Neutrophil (primary cell): ENCODE data around the gene PRKRIP1.

Experiments
- H3K27ac ChIP-seq: fragments of 200-600 bp; sonication (generic); 2 replicates; pipeline ENCODE4 v1.5.1; 2016; ENCODE audit warnings: mild to moderate bottlenecking, moderate library complexity
- H3K27me3 ChIP-seq: fragments of 200-600 bp; sonication (generic); 2 replicates; pipeline ENCODE4 v1.6.0; 2016; ENCODE audit warnings: mild to moderate bottlenecking
- H3K36me3 ChIP-seq: fragments of 200-600 bp; sonication (generic); 2 replicates; pipeline ENCODE4 v1.5.1; 2017
- H3K4me1 ChIP-seq, 2 experiments: fragments of 200-600 bp in 1 of 2; sonication (generic) in 1 of 2; 1 replicate in 1 of 2; 2 replicates in 1 of 2; pipeline versions ENCODE4 v1.5.1 to v1.6.1; 2013 to 2016; ENCODE audit warnings: low read depth in 1 of 2, low read length in 1 of 2, mild to moderate bottlenecking in 1 of 2, moderate library complexity in 1 of 2; ENCODE audit not compliant: control insufficient read depth in 1 of 2, insufficient read depth in 1 of 2
- H3K4me3 ChIP-seq, 2 experiments: fragments of 200-600 bp in 1 of 2; sonication (generic) in 1 of 2; 1 replicate in 1 of 2; 2 replicates in 1 of 2; pipeline ENCODE4 v1.5.1; 2013 to 2016; ENCODE audit warnings: low read depth in 1 of 2, low read length in 1 of 2, mild to moderate bottlenecking in 1 of 2, moderate library complexity in 1 of 2
- H3K9me3 ChIP-seq: fragments of 200-600 bp; sonication (generic); 2 replicates; pipeline ENCODE4 v1.5.1; 2016
- CTCF ChIP-seq: fragments of 200-600 bp; sonication (generic); IDR thresholded peaks from 2 replicates; pipeline ENCODE4 v1.5.1; 2016; ENCODE audit warnings: antibody characterized with exemption

Gene PRKRIP1

GRCh38 chr7:102436118-102436517 is 40.0 kb downstream of the PRKRIP1 start:
- no peaks in the 10 kb centered on the region for H3K27me3 ChIP-seq
- H3K4me3 ChIP-seq: peak overlapping the region; percentile 13 to 15
- no peak for TF ChIP-seq CTCF
- peak overlapping the region; percentile 99 for H3K27ac ChIP-seq
- no peaks in the 10 kb centered on the region for H3K9me3 ChIP-seq
- peaks cover 47% of the 10 kb centered on the region in 2 experiments for H3K4me1 ChIP-seq
- peaks cover 54% of the 10 kb centered on the region for H3K36me3 ChIP-seq

- peaks cover 78% of the 10 kb centered on the region for H3K36me3 ChIP-seq
- no peak overlapping the region for H3K4me3 ChIP-seq
- no peaks in the 10 kb centered on the region for H3K9me3 ChIP-seq
- peak overlapping the region; percentile 23 for H3K27ac ChIP-seq
- TF ChIP-seq CTCF: no peak
- H3K4me1 ChIP-seq: peaks cover 44 to 55% of the 10 kb centered on the region in 2 experiments
- H3K27me3 ChIP-seq: no peaks in the 10 kb centered on the region
Observed at GRCh38 chr7:102439963-102440795, 44.0 kb downstream of the PRKRIP1 start.

GRCh38 chr7:102444961-102445673 is 49.0 kb downstream of the PRKRIP1 start:
- Histone ChIP-seq H3K4me1 (peaks cover 28 to 42% of the 10 kb centered on the region in 2 experiments), H3K4me3 (no peak overlapping the region), H3K27me3 (no peaks in the 10 kb centered on the region), H3K9me3 (no peaks in the 10 kb centered on the region), H3K36me3 (peaks cover 83% of the 10 kb centered on the region), H3K27ac (peak overlapping the region; percentile 83)
- no peak for TF ChIP-seq CTCF

GRCh38 chr7:102445674-102446071 is 49.5 kb downstream of the PRKRIP1 start:
- H3K27me3 ChIP-seq: no peaks in the 10 kb centered on the region
- no peak overlapping the region for H3K4me3 ChIP-seq
- no peak for TF ChIP-seq CTCF
- no peaks in the 10 kb centered on the region for H3K9me3 ChIP-seq
- H3K4me1 ChIP-seq: peaks cover 28 to 42% of the 10 kb centered on the region in 2 experiments
- H3K36me3 ChIP-seq: peaks cover 83% of the 10 kb centered on the region
- peak overlapping the region; percentile 83 for H3K27ac ChIP-seq

- Histone ChIP-seq H3K36me3 (peaks cover 79% of the 10 kb centered on the region), H3K27ac (peak overlapping the region; percentile 18), H3K9me3 (no peaks in the 10 kb centered on the region), H3K4me1 (peaks cover 27 to 40% of the 10 kb centered on the region in 2 experiments), H3K4me3 (no peak overlapping the region), H3K27me3 (no peaks in the 10 kb centered on the region)
- no peak for TF ChIP-seq CTCF
Observed at GRCh38 chr7:102446387-102447156, 50.4 kb downstream of the PRKRIP1 start.
